Measurements from ENCODE around the gene ZMYND11. TPM values are rescaled to one million over a fixed set of nuclear protein-coding genes. Genes with fewer than 3 reads are reported as not detected.

ZMYND11 gene
- total and polyA plus RNA-seq, 12 donors: 23.6 to 153 (median 63.6) TPM

DNA sequence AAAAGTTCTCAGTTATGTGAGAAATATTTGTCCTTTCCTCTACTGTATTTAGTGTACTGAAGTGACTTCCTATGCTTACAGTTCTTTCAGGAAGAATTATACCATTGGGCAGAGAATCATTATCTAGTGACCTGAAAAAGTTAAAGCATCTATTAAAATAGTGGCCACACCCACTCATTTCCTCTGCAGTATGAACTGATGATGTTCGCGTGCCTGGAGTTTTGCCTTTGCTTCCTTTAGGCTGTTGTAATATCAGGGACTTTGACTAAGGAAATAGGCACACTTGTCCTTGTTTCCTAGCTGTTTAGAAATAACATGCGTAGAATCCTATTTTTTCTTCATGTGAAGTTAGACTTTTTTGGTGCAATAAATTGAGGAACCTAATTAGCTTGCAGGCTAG is 100.7 kb downstream of the ZMYND11 start:
- no peaks in the 10 kb centered on the region for H3K4me1 ChIP-seq (replicated peaks in 1 of 2)
- H3K9me3 ChIP-seq (replicated peaks in 1 of 3): no peaks in the 10 kb centered on the region
- TF ChIP-seq, protein P1, sequence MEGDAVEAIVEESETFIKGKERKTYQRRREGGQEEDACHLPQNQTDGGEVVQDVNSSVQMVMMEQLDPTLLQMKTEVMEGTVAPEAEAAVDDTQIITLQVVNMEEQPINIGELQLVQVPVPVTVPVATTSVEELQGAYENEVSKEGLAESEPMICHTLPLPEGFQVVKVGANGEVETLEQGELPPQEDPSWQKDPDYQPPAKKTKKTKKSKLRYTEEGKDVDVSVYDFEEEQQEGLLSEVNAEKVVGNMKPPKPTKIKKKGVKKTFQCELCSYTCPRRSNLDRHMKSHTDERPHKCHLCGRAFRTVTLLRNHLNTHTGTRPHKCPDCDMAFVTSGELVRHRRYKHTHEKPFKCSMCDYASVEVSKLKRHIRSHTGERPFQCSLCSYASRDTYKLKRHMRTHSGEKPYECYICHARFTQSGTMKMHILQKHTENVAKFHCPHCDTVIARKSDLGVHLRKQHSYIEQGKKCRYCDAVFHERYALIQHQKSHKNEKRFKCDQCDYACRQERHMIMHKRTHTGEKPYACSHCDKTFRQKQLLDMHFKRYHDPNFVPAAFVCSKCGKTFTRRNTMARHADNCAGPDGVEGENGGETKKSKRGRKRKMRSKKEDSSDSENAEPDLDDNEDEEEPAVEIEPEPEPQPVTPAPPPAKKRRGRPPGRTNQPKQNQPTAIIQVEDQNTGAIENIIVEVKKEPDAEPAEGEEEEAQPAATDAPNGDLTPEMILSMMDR (IDR thresholded peaks at IDR 0.05): no peak
- TF ChIP-seq POLR2A (IDR thresholded peaks at IDR 0.05): no peak
- DNase-seq: no peak
- 71 to 81% (median 79%) methylated on average over 3 of the region's 3 CpGs for WGBS, 4 donors
- no peak overlapping the region for H3K27ac ChIP-seq
- H3K27me3 ChIP-seq: no peaks in the 10 kb centered on the region
- peaks cover 0 to 18% of the 10 kb centered on the region in 2 donors for H3K36me3 ChIP-seq (replicated peaks in 1 of 2)
- no peak overlapping the region for H3K4me3 ChIP-seq
- intact Hi-C loops (cut with DNase I): no loop called here

DNA sequence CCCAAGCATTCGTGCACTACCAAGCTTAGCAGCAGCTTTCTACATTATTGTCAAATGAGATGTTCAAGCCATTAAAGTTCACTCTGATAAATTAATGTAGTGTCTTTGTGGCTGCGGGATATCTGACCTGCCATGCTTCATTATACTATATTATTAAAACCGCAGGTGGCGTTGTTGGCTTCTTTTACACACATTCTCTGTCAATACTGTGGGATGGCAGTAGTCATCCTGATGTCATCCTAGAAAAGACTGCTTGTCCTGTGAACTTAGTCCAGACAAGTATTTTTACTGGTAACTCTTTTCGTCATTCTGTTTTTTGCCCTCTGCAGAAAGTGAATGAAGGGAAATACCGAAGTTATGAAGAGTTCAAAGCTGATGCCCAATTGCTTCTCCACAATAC is 103.9 kb downstream of the ZMYND11 start:
- Histone ChIP-seq H3K9me3 (replicated peaks in 1 of 3) (no peaks in the 10 kb centered on the region), H3K27me3 (no peaks in the 10 kb centered on the region), H3K4me3 (no peak overlapping the region), H3K36me3 (replicated peaks in 1 of 2) (peaks cover 0 to 30% of the 10 kb centered on the region in 2 donors), H3K27ac (no peak overlapping the region), H3K4me1 (replicated peaks in 1 of 2) (no peaks in the 10 kb centered on the region)
- DNase-seq: no peak
- intact Hi-C loops (cut with DNase I): no loop called here
- no peak for TF ChIP-seq POLR2A (IDR thresholded peaks at IDR 0.05)
- TF ChIP-seq, protein P1 (IDR thresholded peaks at IDR 0.05): no peak
- 93 to 96% (median 94%) methylated on average over 6 of the region's 6 CpGs for WGBS, 4 donors

DNA sequence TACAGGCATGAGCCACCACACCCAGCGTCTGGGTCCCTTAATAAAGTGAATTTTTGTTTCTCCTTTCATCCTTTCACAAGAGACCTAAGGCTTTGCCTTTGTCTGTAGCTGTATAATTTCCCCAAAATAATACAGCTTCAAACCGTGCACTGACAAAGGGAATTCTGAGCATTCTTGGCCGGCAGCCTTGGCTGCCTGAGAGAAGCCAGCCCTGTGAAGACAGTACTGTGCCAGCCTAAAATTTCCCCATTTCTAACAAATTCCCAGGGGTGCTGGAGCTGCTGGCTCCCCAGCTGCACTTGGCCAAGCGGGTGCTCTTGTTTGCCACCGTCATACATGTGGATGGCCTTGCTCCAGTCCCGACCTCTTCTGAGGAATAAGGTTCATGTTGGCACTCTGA is 106.2 kb downstream of the ZMYND11 start:
- no peak overlapping the region for H3K27ac ChIP-seq
- intact Hi-C loops (cut with DNase I): no loop called here
- no peaks in the 10 kb centered on the region for H3K27me3 ChIP-seq
- H3K36me3 ChIP-seq (replicated peaks in 1 of 2): peaks cover 0 to 30% of the 10 kb centered on the region in 2 donors
- H3K9me3 ChIP-seq (replicated peaks in 1 of 3): no peaks in the 10 kb centered on the region
- TF ChIP-seq, protein P1 (IDR thresholded peaks at IDR 0.05): no peak
- no peak for TF ChIP-seq POLR2A (IDR thresholded peaks at IDR 0.05)
- WGBS, 4 donors: 89 to 94% (median 91%) methylated on average over 6 of the region's 6 CpGs
- DNase-seq: no peak
- no peaks in the 10 kb centered on the region for H3K4me1 ChIP-seq (replicated peaks in 1 of 2)
- H3K4me3 ChIP-seq: no peak overlapping the region

DNA sequence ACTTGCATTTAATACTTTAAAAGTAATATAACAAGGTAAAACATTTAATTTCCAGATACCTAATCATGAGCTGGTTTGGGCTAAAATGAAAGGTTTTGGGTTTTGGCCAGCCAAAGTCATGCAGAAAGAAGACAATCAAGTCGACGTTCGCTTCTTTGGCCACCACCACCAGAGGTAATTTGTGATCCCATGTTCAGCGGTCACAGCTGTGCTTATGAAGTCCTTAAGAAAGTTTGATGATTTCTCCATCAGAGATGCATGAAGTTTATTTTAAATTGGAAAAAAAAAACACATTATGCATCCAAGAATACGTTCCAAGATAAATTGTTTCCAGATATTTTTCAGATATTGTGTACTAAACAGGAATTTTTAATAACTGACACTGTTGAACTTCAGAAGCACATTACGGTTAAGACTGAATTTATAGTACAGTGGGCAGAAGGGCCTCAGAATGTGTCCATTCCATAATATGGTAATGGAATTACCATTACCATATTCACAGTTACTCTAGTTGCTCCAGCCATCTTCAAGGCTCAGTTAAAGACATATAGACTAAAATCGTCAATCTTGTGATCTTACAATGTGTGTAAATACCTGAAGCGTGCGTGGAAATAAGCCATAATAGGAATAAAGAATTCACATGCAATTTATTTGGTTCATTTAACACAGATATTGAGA is 106.8 kb downstream of the ZMYND11 start:
- no peaks in the 10 kb centered on the region for H3K9me3 ChIP-seq (replicated peaks in 1 of 3)
- 84 to 91% (median 87%) methylated on average over 9 of the region's 9 CpGs for WGBS, 4 donors
- no peak for DNase-seq
- H3K4me1 ChIP-seq (replicated peaks in 1 of 2): no peaks in the 10 kb centered on the region
- H3K27me3 ChIP-seq: no peaks in the 10 kb centered on the region
- no peak overlapping the region for H3K4me3 ChIP-seq
- H3K36me3 ChIP-seq (replicated peaks in 1 of 2): peaks cover 0 to 36% of the 10 kb centered on the region in 2 donors
- H3K27ac ChIP-seq: no peak overlapping the region
- intact Hi-C loops (cut with DNase I): no loop called here
- TF ChIP-seq, protein P1 (IDR thresholded peaks at IDR 0.05): no peak
- TF ChIP-seq POLR2A (IDR thresholded peaks at IDR 0.05): no peak
